Measurements from ENCODE around the gene VEZF1. TPM values are rescaled to one million over a fixed set of nuclear protein-coding genes. Genes with fewer than 3 reads are reported as not detected.

Gene VEZF1
- total and polyA plus RNA-seq, 2 of the 4 experiments (the other 2 are of a cell fraction): 21.1 to 42.1 TPM

DNA sequence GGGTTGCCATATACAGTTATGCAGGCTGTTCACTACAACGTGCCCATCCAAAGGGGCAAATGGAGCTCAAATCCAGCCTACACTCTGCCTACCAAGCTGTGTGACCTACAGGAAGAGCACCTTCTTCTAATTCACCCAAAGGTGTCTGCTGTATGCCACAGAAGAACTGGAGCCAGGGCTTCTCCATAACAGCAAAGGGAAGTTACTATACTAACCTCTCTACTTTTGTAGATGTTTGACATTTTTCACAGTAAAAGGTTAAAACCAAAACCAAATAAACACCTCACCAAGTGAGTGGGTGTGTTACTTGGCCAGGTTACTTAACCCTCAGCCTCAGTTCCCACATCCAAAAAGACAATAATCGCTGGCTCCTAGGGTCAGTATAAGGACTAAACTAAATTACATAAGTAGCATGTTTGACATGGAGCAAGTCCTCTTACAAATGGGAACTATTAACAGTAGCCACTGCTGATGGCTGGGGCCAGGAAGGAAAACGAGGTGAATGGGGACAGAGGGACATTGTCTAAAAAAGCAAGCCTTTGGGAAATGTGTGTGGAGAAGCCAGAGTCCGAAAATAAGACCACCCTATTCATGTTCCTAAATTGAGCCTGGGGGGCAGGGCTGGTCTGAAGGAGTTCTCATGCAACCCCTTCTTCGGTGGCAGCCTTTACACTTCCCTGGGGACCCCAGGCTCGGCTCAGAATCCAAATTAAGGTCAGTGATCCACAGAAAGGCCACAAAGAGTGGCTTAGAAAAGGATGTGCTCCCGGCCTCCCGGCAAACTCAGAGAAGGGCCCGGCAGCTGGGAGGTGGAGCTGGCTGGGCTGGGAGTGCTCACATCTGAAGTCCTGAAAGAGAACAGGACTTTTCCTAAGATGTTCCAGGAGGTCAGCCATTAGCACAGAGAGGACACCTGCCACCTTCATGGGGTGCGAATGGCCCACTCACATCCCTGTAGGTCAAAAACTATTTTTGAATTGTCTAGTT lies 46.4 kb downstream of the VEZF1 start (continued):
- TF ChIP-seq CHD1 (IDR thresholded peaks at IDR 0.05; ENCODE audit: low read depth, low read length): no peak
- no peak for TF ChIP-seq RFX5 (IDR thresholded peaks at IDR 0.05; ENCODE audit: low read depth, low read length)

GRCh38 chr17:57940653-57941329 lies 47.3 kb downstream of the VEZF1 start:
- no peak overlapping the region for H2BK15ac ChIP-seq (ENCODE audit: low read depth, low read length)
- H3K4me1 ChIP-seq (ENCODE audit: control insufficient read depth, insufficient read depth, low read length): peaks cover 22% of the 10 kb centered on the region
- POLR2A ChIA-PET (ENCODE audit: unreplicated experiment): no interaction called here
- no peak overlapping the region for H3K27ac ChIP-seq (ENCODE audit: insufficient read depth, low read length)
- no peaks in the 10 kb centered on the region for H3K36me3 ChIP-seq (ENCODE audit: control insufficient read depth, insufficient read depth, low read length)
- no peak overlapping the region for H4K5ac ChIP-seq (ENCODE audit: low read depth, low read length)
- no peak overlapping the region for H2BK20ac ChIP-seq (ENCODE audit: low read depth, low read length)
- dilution Hi-C loops (cut with HindIII; ENCODE audit: low sequenced_read_pairs, unreplicated experiment) (no loop called here), in situ Hi-C loops (cut with MboI; ENCODE audit: low sequenced_read_pairs) (no loop called here), intact Hi-C loops (cut with micrococcal nuclease) (no loop called here)
- 100% methylated on average over 1 of the region's 5 CpGs; no CpG with 5 or more reads in 1 of the 2 experiments for WGBS, 2 experiments (ENCODE audit: extremely low coverage in 2 of 2, insufficient read length in 1 of 2)
- H2AK9ac ChIP-seq (replicated peaks; ENCODE audit: low read depth, low read length, poor library complexity): peak overlapping the region; percentile 11
- BruUV-seq (replicated peaks): no TSS peak
- no peaks in the 10 kb centered on the region for H3K9me3 ChIP-seq (ENCODE audit: control insufficient read depth, insufficient read depth, low read length)
- no peak overlapping the region for H3K4me2 ChIP-seq (ENCODE audit: low read depth, low read length)
- DNase-seq (no peak), ATAC-seq (ENCODE audit: low read depth) (no peak)
- H3K4ac ChIP-seq (ENCODE audit: low read depth, low read length): no peak overlapping the region
- no peak overlapping the region for H3K4me3 ChIP-seq (ENCODE audit: insufficient read depth, low read depth, low read length)
- no peak overlapping the region for H3K14ac ChIP-seq (replicated peaks; ENCODE audit: low read depth, low read length)
- no peak overlapping the region for H2BK120ac ChIP-seq (ENCODE audit: low read depth, low read length)
- H3K27me3 ChIP-seq (ENCODE audit: control insufficient read depth, insufficient read depth, low read length): no peaks in the 10 kb centered on the region
- peaks cover 35% of the 10 kb centered on the region for H3K9me1 ChIP-seq (ENCODE audit: insufficient read depth, low read length)
- H4K8ac ChIP-seq (ENCODE audit: low read depth in 2 of 2, low read length in 2 of 2): no peak overlapping the region
- H4K20me1 ChIP-seq (ENCODE audit: insufficient read depth, low read length): peaks cover 33% of the 10 kb centered on the region
- no peak overlapping the region for H4K91ac ChIP-seq (ENCODE audit: insufficient read depth, low read depth, low read length)
- H3K79me1 ChIP-seq (ENCODE audit: low read depth in 1 of 2, low read length in 2 of 2): peaks cover 50 to 82% of the 10 kb centered on the region in 2 experiments
- no peak overlapping the region for H3K23ac ChIP-seq (ENCODE audit: low read depth, low read length)
- no peak overlapping the region for H3K18ac ChIP-seq (ENCODE audit: low read depth, low read length)
- H2AFZ ChIP-seq (replicated peaks; ENCODE audit: low read length, poor library complexity): no peak overlapping the region
- H2BK5ac ChIP-seq (ENCODE audit: low read depth, low read length, poor library complexity, severe bottlenecking): no peak overlapping the region
- CTCF ChIA-PET: no interaction called here
- no peak overlapping the region; the same call in 1 of the 2 replicates for H3K56ac ChIP-seq (ENCODE audit: extremely low read depth, insufficient read depth, low read length)
- 0 out of 2 replicates have a peak overlapping the region, but pooled peaks have one; percentile 23 for H2AK5ac ChIP-seq (ENCODE audit: low read depth, low read length)
- H3K9ac ChIP-seq (ENCODE audit: low read depth, low read length): no peak overlapping the region
- TF ChIP-seq NFE2L2 (IDR thresholded peaks at IDR 0.05; ENCODE audit: low read depth, low read length): no peak
- TF ChIP-seq FOS (IDR thresholded peaks at IDR 0.05; ENCODE audit: low read depth, low read length): no peak
- no peak for TF ChIP-seq MAZ (IDR thresholded peaks at IDR 0.05; ENCODE audit: borderline replicate concordance, low read depth, low read length)
- TF ChIP-seq CHD1 (IDR thresholded peaks at IDR 0.05; ENCODE audit: low read depth, low read length): no peak
- TF ChIP-seq POLR2A (IDR thresholded peaks at IDR 0.05; ENCODE audit: low read depth, low read length): no peak
- TF ChIP-seq RFX5 (IDR thresholded peaks at IDR 0.05; ENCODE audit: low read depth, low read length): no peak
- TF ChIP-seq ELK1 (IDR thresholded peaks at IDR 0.05; ENCODE audit: borderline replicate concordance, low read depth, low read length): no peak
- no peak for TF ChIP-seq MAFK (IDR thresholded peaks at IDR 0.05; ENCODE audit: low read depth, low read length)
- TF ChIP-seq CEBPB (IDR thresholded peaks at IDR 0.05; ENCODE audit: low read depth, low read length): no peak
- TF ChIP-seq USF2 (IDR thresholded peaks at IDR 0.05; ENCODE audit: low read depth, low read length): no peak
- no peak for TF ChIP-seq MXI1 (IDR thresholded peaks at IDR 0.05; ENCODE audit: borderline replicate concordance, low read depth, low read length)
